Stomach smooth muscle (tissue), 2 donors: ENCODE data around the gene CR2.
"Not testable (repeated sequence)": the region's sequence is repeated elsewhere in the genome, so short reads cannot be mapped to it uniquely, and the experiment has no call there.

ENCODE experiments used
- H3K27ac ChIP-seq: one replicate; pipeline ENCODE4 v1.7.0; 2013; ENCODE audit warnings: mild to moderate bottlenecking, low read length, inconsistent platforms
- H3K27me3 ChIP-seq, 2 donors: one replicate each; pipeline ENCODE4 v1.7.0; 2013; ENCODE audit warnings: low read length in 2 of 2; ENCODE audit not compliant: insufficient read depth in 2 of 2, control insufficient read depth in 1 of 2
- H3K36me3 ChIP-seq, 2 donors: one replicate each; pipeline ENCODE4 v1.7.0; 2013; ENCODE audit warnings: low read length in 2 of 2; ENCODE audit not compliant: control insufficient read depth in 2 of 2, insufficient read depth in 2 of 2
- H3K4me1 ChIP-seq: one replicate; pipeline ENCODE4 v1.7.0; 2013; ENCODE audit warnings: low read length; ENCODE audit not compliant: control insufficient read depth, insufficient read depth
- H3K4me3 ChIP-seq, 2 donors: one replicate each; pipeline ENCODE4 v1.7.0; 2013; ENCODE audit warnings: low read length in 2 of 2
- H3K9ac ChIP-seq, 2 donors: one replicate each; pipeline ENCODE4 v1.7.0; 2013; ENCODE audit warnings: low read length in 2 of 2, mild to moderate bottlenecking in 1 of 2
- H3K9me3 ChIP-seq, 2 donors: one replicate each; pipeline ENCODE4 v1.7.0; 2013; ENCODE audit warnings: low read length in 2 of 2; ENCODE audit not compliant: control insufficient read depth in 2 of 2
- donor health status: healthy.
- donor health status: Pancreatic carcinoma.

CR2 gene

DNA sequence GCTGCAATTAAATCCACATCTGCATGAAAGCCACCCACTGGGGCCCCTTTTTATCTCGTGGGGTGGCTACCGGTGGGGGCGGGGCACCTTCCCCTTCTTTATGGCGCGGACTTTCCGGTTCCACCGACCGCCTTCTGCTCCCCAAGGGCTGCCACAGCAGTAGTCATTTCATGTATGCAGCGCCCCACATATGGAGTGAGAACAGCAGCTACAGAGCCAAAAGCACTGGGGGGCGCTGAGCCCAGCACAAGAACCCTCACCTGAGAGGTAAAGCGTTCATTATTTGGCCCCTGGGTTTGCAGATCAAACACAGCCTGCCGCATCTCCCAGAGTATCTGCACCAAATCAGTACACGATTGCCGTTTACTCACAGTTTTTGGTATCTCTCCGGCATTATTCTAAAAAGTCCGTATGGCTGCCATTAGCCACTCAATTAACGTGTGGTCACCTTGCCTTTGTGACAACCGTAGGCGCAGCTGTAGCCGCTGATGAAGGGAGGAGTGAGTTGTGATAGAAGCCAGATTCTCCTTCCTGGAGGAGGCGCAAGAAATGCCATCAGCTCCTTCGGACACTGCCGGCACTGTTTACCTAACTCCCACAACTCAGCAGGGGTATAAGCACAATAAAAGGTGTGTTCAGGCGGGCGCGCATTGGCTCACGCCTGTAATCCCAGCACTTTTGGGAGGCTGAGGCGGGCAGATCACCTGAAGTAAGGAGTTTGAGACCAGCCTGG, 30.4 kb upstream of the CR2 start:
- H3K27me3 ChIP-seq = peaks cover 0 to 2% of the 10 kb centered on the region in 2 donors
- H3K27ac ChIP-seq = no peak overlapping the region
- peaks cover 0 to 5% of the 10 kb centered on the region in 2 donors for H3K9me3 ChIP-seq
- no peaks in the 10 kb centered on the region for H3K4me1 ChIP-seq
- H3K36me3 ChIP-seq = no peaks in the 10 kb centered on the region
- no peak overlapping the region for H3K4me3 ChIP-seq
- H3K9ac ChIP-seq = no peak overlapping the region

DNA sequence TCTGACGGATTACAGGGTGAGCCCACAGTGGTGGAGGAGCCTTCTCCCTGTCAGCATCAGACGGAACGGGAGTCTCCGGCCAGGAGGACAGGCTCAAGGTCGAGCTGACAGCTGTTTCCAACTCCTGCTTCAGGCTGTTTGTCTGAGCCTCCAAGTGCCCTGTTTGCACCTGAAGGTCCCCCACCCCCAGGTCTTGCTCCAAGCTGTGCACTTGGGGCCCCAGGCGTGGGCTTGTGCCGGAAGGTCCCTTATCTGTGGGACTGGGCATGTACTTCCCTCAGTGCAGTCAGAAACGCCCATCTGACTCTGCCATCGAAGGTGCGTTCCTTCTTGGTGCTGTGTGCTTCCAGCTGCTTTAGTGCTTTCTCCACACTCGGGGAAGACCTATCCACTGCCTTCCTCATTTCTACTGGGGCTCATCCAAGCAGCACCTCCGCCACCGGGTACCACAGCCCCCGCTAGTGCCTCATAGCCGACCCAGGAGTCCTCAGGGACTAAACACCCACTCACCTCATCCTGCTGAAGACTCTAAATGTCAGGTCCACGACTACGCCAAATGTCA, 29.5 kb upstream of the CR2 start:
- H3K9ac ChIP-seq = no peak overlapping the region
- H3K27me3 ChIP-seq = peaks cover 0 to 2% of the 10 kb centered on the region in 2 donors
- no peaks in the 10 kb centered on the region for H3K4me1 ChIP-seq
- H3K9me3 ChIP-seq = peaks cover 0 to 5% of the 10 kb centered on the region in 2 donors
- H3K27ac ChIP-seq = no peak overlapping the region
- H3K4me3 ChIP-seq = no peak overlapping the region
- no peaks in the 10 kb centered on the region for H3K36me3 ChIP-seq

DNA sequence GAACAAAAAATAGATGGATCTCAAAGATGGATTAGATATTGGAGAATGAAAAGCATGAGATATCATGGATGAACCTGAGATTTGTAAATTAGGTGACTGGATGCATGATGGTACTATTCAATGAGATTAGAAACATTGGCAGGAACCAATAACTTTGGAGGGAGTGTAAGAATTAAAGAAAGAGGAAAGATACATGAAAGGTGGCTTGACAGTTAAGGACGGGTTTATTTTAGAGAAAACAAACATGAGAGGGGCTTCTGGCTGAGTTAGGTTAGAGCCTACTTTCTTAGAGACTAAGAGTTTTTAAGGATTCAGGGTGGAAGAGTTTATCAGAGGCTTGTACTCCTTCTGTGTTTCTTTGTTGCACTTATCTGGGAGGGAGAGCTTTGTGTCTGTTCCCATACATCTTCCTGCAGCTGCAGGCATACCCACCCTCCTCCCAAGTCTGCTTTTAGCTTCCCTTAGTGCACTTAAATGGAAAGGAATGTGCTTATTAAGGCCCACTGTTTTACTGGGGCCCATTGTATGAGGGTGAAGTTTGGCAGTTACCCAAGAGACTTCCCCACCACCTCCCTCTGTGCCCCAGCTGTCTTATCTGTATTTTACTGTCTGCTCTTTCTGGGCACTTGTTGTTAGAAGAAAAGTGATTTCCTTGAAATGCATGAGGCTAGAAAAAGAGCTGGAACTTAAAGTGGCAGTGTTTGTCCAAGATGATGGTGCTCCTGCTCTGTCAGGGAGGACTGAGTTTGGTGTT, 26.1 kb upstream of the CR2 start:
- no peak overlapping the region for H3K27ac ChIP-seq
- no peaks in the 10 kb centered on the region for H3K36me3 ChIP-seq
- H3K9ac ChIP-seq = no peak overlapping the region
- H3K4me1 ChIP-seq = no peaks in the 10 kb centered on the region
- no peak overlapping the region for H3K4me3 ChIP-seq
- H3K9me3 ChIP-seq = no peaks in the 10 kb centered on the region
- peaks cover 0 to 2% of the 10 kb centered on the region in 2 donors for H3K27me3 ChIP-seq

DNA sequence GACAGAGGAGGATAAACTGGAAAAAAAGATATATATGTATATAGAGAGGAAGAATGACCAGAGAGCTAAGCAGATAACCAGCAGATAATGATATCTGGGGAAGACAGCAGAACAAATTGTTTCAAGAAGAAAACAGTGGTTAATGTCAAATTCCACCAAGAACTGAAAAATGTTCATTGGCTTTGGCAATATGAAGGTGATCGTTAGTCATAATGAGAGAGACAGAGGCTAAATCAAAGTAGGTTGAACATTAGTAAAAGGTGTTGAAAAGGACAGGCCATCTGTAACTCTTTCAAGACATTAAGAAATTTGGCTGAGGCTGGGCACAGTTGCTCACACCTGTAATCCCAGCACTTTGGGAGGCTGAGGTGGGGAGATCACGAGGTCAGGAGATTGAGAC, 25.3 kb upstream of the CR2 start:
- peaks cover 0 to 2% of the 10 kb centered on the region in 2 donors for H3K27me3 ChIP-seq
- H3K9ac ChIP-seq = no peak overlapping the region
- no peak overlapping the region for H3K27ac ChIP-seq
- H3K4me1 ChIP-seq = no peaks in the 10 kb centered on the region
- no peaks in the 10 kb centered on the region for H3K9me3 ChIP-seq
- H3K4me3 ChIP-seq = no peak overlapping the region
- H3K36me3 ChIP-seq = no peaks in the 10 kb centered on the region

DNA sequence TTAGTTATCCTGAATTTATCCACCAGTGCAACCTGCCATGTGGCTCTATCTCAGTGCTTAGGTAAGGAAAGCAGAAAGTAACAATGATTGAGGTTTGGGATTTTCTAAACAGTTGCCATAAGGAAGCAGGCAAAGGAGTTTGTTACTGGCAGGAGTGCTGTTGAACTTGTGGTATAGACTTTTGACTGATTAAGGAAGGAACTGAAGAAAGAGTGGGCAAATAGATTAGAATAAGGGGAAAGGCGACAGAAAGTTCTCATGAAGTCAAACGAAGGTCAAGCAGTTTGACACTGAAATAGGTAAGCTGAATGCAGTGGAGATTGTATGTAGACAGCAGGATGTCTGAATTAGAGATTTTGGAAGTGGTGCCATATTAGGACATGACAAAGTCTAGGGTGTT, 24.2 kb upstream of the CR2 start:
- H3K4me3 ChIP-seq = no peak overlapping the region
- H3K4me1 ChIP-seq = no peaks in the 10 kb centered on the region
- no peaks in the 10 kb centered on the region for H3K36me3 ChIP-seq
- H3K27me3 ChIP-seq = peaks cover 0 to 1% of the 10 kb centered on the region in 2 donors
- no peaks in the 10 kb centered on the region for H3K9me3 ChIP-seq
- no peak overlapping the region for H3K27ac ChIP-seq
- no peak overlapping the region for H3K9ac ChIP-seq

DNA sequence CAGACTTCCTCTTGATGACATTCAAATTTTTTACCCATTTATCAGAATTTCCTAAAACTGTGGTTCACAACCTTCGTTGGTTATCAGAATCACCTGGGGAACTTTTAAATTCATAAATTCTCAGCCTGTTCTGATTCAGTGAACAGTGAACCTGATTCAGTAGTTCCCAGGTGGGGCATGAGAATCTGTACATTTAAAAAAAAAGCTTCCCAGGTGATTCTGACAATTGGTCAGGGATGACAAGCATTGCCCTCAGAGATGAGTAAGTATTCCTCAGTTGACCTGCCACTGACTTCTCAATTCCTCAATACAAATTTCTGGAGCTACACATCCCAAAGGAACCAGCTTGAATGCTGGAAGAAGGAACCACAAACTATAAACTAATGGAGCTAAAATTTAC, 23.5 kb upstream of the CR2 start:
- Histone ChIP-seq H3K9ac (no peak overlapping the region), H3K27ac (no peak overlapping the region), H3K4me3 (no peak overlapping the region), H3K27me3 (no peaks in the 10 kb centered on the region), H3K36me3 (no peaks in the 10 kb centered on the region), H3K9me3 (no peaks in the 10 kb centered on the region), H3K4me1 (no peaks in the 10 kb centered on the region)

DNA sequence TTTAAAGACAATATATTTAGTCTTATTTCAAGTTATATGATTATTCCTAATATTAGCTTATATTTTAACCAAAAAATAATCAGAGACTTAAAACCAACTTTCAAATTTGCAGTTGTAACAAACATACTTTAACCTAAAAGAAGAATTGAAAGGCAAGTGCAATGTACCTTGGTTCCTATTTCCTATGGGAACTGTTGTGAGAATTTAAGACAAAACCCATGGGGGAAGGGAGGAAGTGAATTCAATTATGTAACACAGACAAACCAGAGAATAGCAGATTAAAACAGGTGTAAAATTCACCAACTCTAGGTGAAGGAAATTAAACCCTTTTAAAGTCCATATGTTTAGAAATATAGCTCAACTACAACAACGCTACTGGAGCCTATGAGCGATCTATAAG, 22.6 kb upstream of the CR2 start:
- no peaks in the 10 kb centered on the region for H3K9me3 ChIP-seq
- no peak overlapping the region for H3K27ac ChIP-seq
- no peaks in the 10 kb centered on the region for H3K27me3 ChIP-seq
- no peak overlapping the region for H3K9ac ChIP-seq
- no peaks in the 10 kb centered on the region for H3K36me3 ChIP-seq
- H3K4me3 ChIP-seq = no peak overlapping the region
- H3K4me1 ChIP-seq = no peaks in the 10 kb centered on the region

DNA sequence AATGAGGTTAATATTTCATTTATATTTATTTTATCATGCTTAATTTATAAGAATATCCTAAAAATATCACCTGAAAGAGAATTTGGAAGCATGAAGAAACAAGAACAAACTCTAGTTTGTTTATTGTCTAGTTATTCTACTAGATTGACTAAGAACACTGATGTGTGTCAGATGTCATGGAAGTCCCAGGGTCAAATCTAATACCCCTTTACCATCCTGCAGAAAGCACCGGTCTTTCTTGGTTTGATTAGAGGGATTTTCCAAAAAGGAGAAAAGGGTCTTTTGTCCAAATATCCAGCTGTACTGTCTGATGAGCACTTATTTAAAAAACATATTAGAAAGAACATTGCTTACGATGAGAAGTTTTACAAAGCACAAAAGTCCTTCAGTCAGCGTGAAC, 20.7 kb upstream of the CR2 start:
- Histone ChIP-seq H3K36me3 (no peaks in the 10 kb centered on the region), H3K4me3 (no peak overlapping the region), H3K27me3 (no peaks in the 10 kb centered on the region), H3K27ac (no peak overlapping the region), H3K9ac (no peak overlapping the region), H3K9me3 (no peaks in the 10 kb centered on the region), H3K4me1 (no peaks in the 10 kb centered on the region)

DNA sequence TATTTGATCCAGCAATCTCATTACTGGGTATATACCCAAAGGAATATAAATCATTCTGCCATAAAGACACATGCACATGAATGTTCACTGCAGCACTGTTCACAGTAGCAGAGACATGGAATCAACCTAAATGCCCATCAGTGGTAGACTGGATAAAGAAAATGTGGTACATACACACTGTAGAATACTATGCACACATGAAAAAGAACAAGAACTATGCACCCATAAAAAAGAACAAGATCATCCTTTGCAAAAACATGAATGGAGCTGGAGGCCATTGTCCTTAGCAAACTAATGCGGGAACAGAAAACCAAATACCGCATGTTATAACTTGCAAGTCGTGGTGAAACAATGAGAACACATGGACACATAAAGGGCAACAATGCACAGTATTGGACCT, 17.4 kb upstream of the CR2 start:
- H3K27me3 ChIP-seq, H3K4me1 ChIP-seq, H3K27ac ChIP-seq, H3K9me3 ChIP-seq, H3K4me3 ChIP-seq, H3K9ac ChIP-seq, H3K36me3 ChIP-seq: not testable (repeated sequence)

DNA sequence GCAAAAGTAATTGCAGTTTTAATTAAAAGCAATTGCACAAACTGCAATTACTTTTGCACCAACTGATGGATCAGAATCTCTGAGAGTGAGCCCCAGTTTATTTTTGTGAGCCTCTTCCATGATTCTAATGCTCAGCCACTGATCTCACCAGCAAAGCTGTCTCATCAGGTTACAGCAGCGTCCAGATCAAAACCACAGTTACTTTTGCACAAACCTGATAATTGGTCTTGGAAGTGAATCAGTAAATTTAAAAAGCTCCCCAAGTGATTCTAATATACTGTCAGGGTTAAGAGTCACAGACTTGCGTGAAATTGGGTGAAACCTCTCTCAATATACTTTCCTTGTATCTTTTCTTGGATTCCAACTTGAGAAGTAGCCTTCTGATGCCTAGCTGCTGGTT, 13.5 kb upstream of the CR2 start:
- H3K9ac ChIP-seq = no peak overlapping the region
- no peaks in the 10 kb centered on the region for H3K27me3 ChIP-seq
- no peaks in the 10 kb centered on the region for H3K4me1 ChIP-seq
- H3K9me3 ChIP-seq = no peaks in the 10 kb centered on the region
- H3K4me3 ChIP-seq = no peak overlapping the region
- no peaks in the 10 kb centered on the region for H3K36me3 ChIP-seq
- no peak overlapping the region for H3K27ac ChIP-seq
